Activated B cell treated with CpG ODN at 0.5 μM for 24 hours (primary cell): Measurements from ENCODE around the gene ZNF320. TPM values are rescaled to one million over a fixed set of nuclear protein-coding genes. Genes with fewer than 3 reads are reported as not detected.
"Not testable (repeated sequence)": the region's sequence is repeated elsewhere in the genome, so short reads cannot be mapped to it uniquely, and the experiment has no call there.

ENCODE experiments used
- ATAC-seq: fragments of 200-7000 bp; cut with Tn5 transposase; one replicate; pipeline ENCODE4 v1.10.0; 2021; ENCODE audit warnings: low read depth, mild to moderate bottlenecking, moderate library complexity
- CTCF ChIA-PET: fragments of 350-600 bp; sonication (Branson Sonifier 250); formaldehyde crosslinking; loops from one replicate; lab custom pipeline; 2021; ENCODE audit warnings: antibody characterized with exemption; lab: Charles Lee
- POLR2A ChIA-PET: fragments of 350-600 bp; sonication (Branson Sonifier 250); formaldehyde crosslinking; loops from one replicate; lab custom pipeline; 2021; ENCODE audit warnings: antibody characterized with exemption; lab: Charles Lee
- DNase-seq: peaks from one replicate; pipeline ENCODE4 v3.0.0; 2022
- H3K27ac Mint-ChIP-seq: one replicate; pipeline ENCODE4 v1.8.0; 2020; ENCODE audit warnings: mixed read lengths
- H3K27me3 Mint-ChIP-seq: one replicate; pipeline ENCODE4 v1.8.0; 2021; ENCODE audit warnings: mixed read lengths
- H3K36me3 Mint-ChIP-seq: one replicate; pipeline ENCODE4 v1.8.0; 2021; ENCODE audit warnings: low read depth, mixed read lengths
- H3K4me1 Mint-ChIP-seq: one replicate; pipeline ENCODE4 v1.8.0; 2021; ENCODE audit warnings: mixed read lengths
- H3K4me3 Mint-ChIP-seq: one replicate; pipeline ENCODE4 v1.8.0; 2020; ENCODE audit warnings: mild to moderate bottlenecking, mixed read lengths
- H3K9me3 Mint-ChIP-seq: one replicate; pipeline ENCODE4 v1.8.0; 2020; ENCODE audit warnings: mixed read lengths
- intact Hi-C: fragments of 100-400 bp; cut with micrococcal nuclease; formaldehyde crosslinking; loops from one replicate; pipeline ENCODE4 v1.15.1; 2024
- total RNA-seq: library from RNA; stranded (reverse); gene quantifications from 2 replicates; pipeline ENCODE4 v1.2.3, GENCODE V29; 2022
- TF ChIP-seq, protein P1 (sequence below): fragments of 200-600 bp; IDR thresholded peaks from one replicate; pipeline ENCODE4 v1.8.0; 2022; ENCODE audit warnings: antibody characterized with exemption, mild to moderate bottlenecking

The ZNF320 gene
- total RNA-seq = 23.0 and 24.0 TPM in 2 replicates

GRCh38 chr19:52897138-52897935, at the start of gene ZNF320:
Gene ZNF320, minus strand, starts transcription at chr19:52897635. Its CDS starts 7,380 bp downstream, at chr19:52890255.
- Mint-ChIP-seq H3K27ac (peak within 1 kb of the TSS; percentile 94), H3K36me3 (peaks cover 26% of the 10 kb centered on the region), H3K4me3 (peak within 1 kb of the TSS; percentile 95), H3K27me3 (no peaks in the 10 kb centered on the region), H3K4me1 (peaks cover 15% of the 10 kb centered on the region), H3K9me3 (no peaks in the 10 kb centered on the region)
- intact Hi-C loops = loop anchor here (1.0 to 2.0 kb wide), 8 partner anchors 25 to 435 kb away; partner anchors contain the start of genes ZNF160, ZNF468, ZNF600 and ZNF816
- DNase-seq (peak; percentile 95), ATAC-seq (peak; percentile 100)
- TF ChIP-seq, protein P1, sequence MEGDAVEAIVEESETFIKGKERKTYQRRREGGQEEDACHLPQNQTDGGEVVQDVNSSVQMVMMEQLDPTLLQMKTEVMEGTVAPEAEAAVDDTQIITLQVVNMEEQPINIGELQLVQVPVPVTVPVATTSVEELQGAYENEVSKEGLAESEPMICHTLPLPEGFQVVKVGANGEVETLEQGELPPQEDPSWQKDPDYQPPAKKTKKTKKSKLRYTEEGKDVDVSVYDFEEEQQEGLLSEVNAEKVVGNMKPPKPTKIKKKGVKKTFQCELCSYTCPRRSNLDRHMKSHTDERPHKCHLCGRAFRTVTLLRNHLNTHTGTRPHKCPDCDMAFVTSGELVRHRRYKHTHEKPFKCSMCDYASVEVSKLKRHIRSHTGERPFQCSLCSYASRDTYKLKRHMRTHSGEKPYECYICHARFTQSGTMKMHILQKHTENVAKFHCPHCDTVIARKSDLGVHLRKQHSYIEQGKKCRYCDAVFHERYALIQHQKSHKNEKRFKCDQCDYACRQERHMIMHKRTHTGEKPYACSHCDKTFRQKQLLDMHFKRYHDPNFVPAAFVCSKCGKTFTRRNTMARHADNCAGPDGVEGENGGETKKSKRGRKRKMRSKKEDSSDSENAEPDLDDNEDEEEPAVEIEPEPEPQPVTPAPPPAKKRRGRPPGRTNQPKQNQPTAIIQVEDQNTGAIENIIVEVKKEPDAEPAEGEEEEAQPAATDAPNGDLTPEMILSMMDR = no peak
- ChIA-PET POLR2A (interaction anchor here (0.9 to 1.2 kb wide), 4 partner anchors 66 to 708 kb away, joined by 3 to 5 read pairs (median 3); partner anchors contain the start of genes PPP2R1A, ZNF347 and ZNF816), CTCF (no interaction called here)

GRCh38 chr19:52946322-52947310, 49.2 kb upstream of the ZNF320 start:
- Mint-ChIP-seq H3K9me3 (peaks cover 22% of the 10 kb centered on the region), H3K27me3 (no peaks in the 10 kb centered on the region), H3K4me3 (no peak overlapping the region), H3K4me1 (peaks cover 8% of the 10 kb centered on the region), H3K36me3 (peaks cover 32% of the 10 kb centered on the region), H3K27ac (no peak overlapping the region)
- DNase-seq (no peak), ATAC-seq (no peak)
- TF ChIP-seq, protein P1 = no peak
- intact Hi-C loops = no loop called here
- POLR2A ChIA-PET = no interaction called here
- CTCF ChIA-PET = no interaction called here

GRCh38 chr19:52945652-52946321, 48.4 kb upstream of the ZNF320 start:
- ATAC-seq (no peak), DNase-seq (no peak)
- Mint-ChIP-seq H3K36me3 (peaks cover 23% of the 10 kb centered on the region), H3K4me1 (peaks cover 16% of the 10 kb centered on the region), H3K4me3 (no peak overlapping the region), H3K27ac (no peak overlapping the region), H3K27me3 (no peaks in the 10 kb centered on the region), H3K9me3 (peaks cover 17% of the 10 kb centered on the region)
- intact Hi-C loops = no loop called here
- ChIA-PET POLR2A (no interaction called here), CTCF (no interaction called here)
- TF ChIP-seq, protein P1 = no peak

DNA sequence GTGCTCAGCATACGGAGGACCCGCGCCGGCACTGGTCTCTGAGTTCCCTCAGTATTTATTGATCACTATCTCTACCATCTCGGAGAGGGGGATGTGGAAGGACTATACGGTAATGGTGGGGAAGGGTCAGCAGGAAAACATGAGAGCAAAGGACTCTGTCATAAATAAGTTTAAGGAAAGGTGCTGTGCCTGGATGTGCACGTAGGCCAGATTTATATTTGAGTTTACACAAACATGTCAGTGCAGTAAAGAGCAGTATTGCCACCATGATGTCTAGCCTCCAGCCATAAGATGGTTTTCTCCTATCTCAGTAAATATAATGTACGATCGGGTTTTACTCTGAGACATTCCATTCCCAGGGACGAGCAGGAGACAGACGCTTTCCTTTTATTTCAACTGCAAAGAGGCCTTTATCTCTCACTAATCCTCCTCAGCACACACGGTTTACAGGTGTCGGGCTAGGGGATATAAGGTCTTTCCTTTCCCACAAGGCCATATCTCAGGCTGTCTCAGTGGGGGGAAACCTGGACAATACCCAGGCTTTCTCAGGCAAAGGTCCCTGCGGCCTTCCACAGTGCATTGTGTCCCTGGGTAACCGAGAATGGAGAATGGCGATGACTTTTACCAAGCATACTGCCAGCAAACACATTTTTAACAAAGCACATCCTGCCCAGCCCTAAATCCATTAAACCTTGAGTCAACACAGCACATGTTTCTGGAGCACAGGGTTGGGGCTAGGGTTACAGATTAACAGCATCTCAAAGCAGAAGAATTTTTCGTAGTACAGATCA, 47.5 kb upstream of the ZNF320 start:
- H3K27me3 Mint-ChIP-seq, CTCF ChIA-PET, H3K27ac Mint-ChIP-seq, DNase-seq, ATAC-seq, H3K9me3 Mint-ChIP-seq, POLR2A ChIA-PET, H3K4me3 Mint-ChIP-seq: not testable (repeated sequence)
- intact Hi-C loops = loop anchor here (5.0 kb wide), 3 partner anchors 157 to 758 kb away; partner anchors contain the start of gene ZNF160
- Mint-ChIP-seq H3K4me1 (peaks cover 19% of the 10 kb centered on the region), H3K36me3 (peaks cover 15% of the 10 kb centered on the region)
